A673 (cell line): ENCODE data around the gene RAP1GAP2. TPM values are rescaled to one million over a fixed set of nuclear protein-coding genes. Genes with fewer than 3 reads are reported as not detected.

Experiments
- BruUV-seq: library from RNA; stranded (reverse); fragments of 400-500 nt; replicated peaks from 2 replicates; lab custom pipeline; 2021; lab: Mats Ljungman, UMichigan
- CTCF ChIA-PET: fragments of 300-600 bp; sonication (Branson Sonifier 250); formaldehyde crosslinking; loops from one replicate; lab custom pipeline; 2022; ENCODE audit warnings: antibody characterized with exemption; lab: Charles Lee
- POLR2A ChIA-PET: fragments of 300-600 bp; sonication (Branson Sonifier 250); formaldehyde crosslinking; loops from one replicate; lab custom pipeline; 2022; ENCODE audit warnings: antibody characterized with exemption; ENCODE audit not compliant: low non-redundant PET; lab: Charles Lee
- DNase-seq: peaks from one replicate; pipeline ENCODE4 v3.0.0-alpha.2; 2015; ENCODE audit warnings: low spot score
- H3K27ac ChIP-seq: fragments of 200-600 bp; sonication (generic); 2 replicates; pipeline ENCODE4 v1.5.1; 2016; ENCODE audit warnings: mixed run types, low read depth, mild to moderate bottlenecking, mixed read lengths, antibody characterized with exemption, low read length; ENCODE audit not compliant: poor library complexity, severe bottlenecking
- H3K27me3 ChIP-seq: fragments of 200-600 bp; sonication (generic); replicated peaks from 2 replicates; pipeline ENCODE4 v1.6.1; 2017; ENCODE audit warnings: mixed run types, low read depth, mild to moderate bottlenecking, mixed read lengths, antibody characterized with exemption, low read length; ENCODE audit not compliant: insufficient read depth, poor library complexity
- H3K36me3 ChIP-seq: fragments of 200-600 bp; sonication (generic); 2 replicates; pipeline ENCODE4 v1.6.1; 2016; ENCODE audit warnings: mixed run types, mild to moderate bottlenecking, mixed read lengths, antibody characterized with exemption, low read length; ENCODE audit not compliant: insufficient read depth, poor library complexity, severe bottlenecking
- H3K4me1 ChIP-seq: fragments of 200-600 bp; sonication (generic); 2 replicates; pipeline ENCODE4 v1.6.1; 2017; ENCODE audit warnings: mixed run types, mild to moderate bottlenecking, mixed read lengths, antibody characterized with exemption, low read length; ENCODE audit not compliant: insufficient read depth, poor library complexity, severe bottlenecking
- H3K4me3 ChIP-seq: fragments of 200-600 bp; sonication (generic); 2 replicates; pipeline ENCODE4 v1.5.1; 2016; ENCODE audit warnings: low read depth, mixed run types, mild to moderate bottlenecking, mixed read lengths, low read length; ENCODE audit not compliant: poor library complexity, severe bottlenecking
- H3K9me3 ChIP-seq: fragments of 200-600 bp; sonication (generic); 2 replicates; pipeline ENCODE4 v1.6.1; 2016; ENCODE audit warnings: mixed run types, low read depth, mild to moderate bottlenecking, mixed read lengths, antibody characterized with exemption, low read length; ENCODE audit not compliant: poor library complexity, severe bottlenecking
- CTCF ChIP-seq: fragments of 300-800, 200-600 bp; sonication (generic); conservative IDR thresholded peaks from 2 replicates; pipeline ENCODE4 v1.5.1; 2017; ENCODE audit warnings: low read depth, mild to moderate bottlenecking, antibody characterized with exemption, low read length, moderate library complexity, mixed read lengths
- EZH2 ChIP-seq: fragments of 200-600 bp; sonication (generic); IDR thresholded peaks from 2 replicates; pipeline ENCODE4 v1.6.1; 2017; ENCODE audit warnings: borderline replicate concordance, low read depth, mild to moderate bottlenecking, mixed read lengths, antibody characterized with exemption, low read length; ENCODE audit not compliant: poor library complexity, severe bottlenecking
- intact Hi-C: fragments of 100-400 bp; cut with micrococcal nuclease; formaldehyde crosslinking; loops from one replicate; pipeline ENCODE4 v1.10.0; 2022; ENCODE audit not compliant: unreplicated experiment
- total RNA-seq: library from RNA; stranded (reverse); gene quantifications from 2 replicates; pipeline ENCODE4 v1.2.3, GENCODE V29; 2021

RAP1GAP2 gene
- total RNA-seq, 1 experiment from 2014 or later = 0.06 TPM

GRCh38 chr17:3026856-3027751, 230.9 kb downstream of the RAP1GAP2 start:
- intact Hi-C loops = no loop called here
- peaks cover 13% of the 10 kb centered on the region for H3K9me3 ChIP-seq
- no peaks in the 10 kb centered on the region for H3K4me1 ChIP-seq
- H3K4me3 ChIP-seq = no peak overlapping the region
- no TSS peak for BruUV-seq
- no peak for DNase-seq
- H3K27me3 ChIP-seq = no peaks in the 10 kb centered on the region
- TF ChIP-seq EZH2 (no peak), CTCF (no peak)
- ChIA-PET POLR2A (no interaction called here), CTCF (no interaction called here)
- H3K36me3 ChIP-seq = no peaks in the 10 kb centered on the region
- H3K27ac ChIP-seq = no peak overlapping the region

GRCh38 chr17:3027786-3028532, 231.7 kb downstream of the RAP1GAP2 start:
- intact Hi-C loops = no loop called here
- Histone ChIP-seq H3K4me3 (no peak overlapping the region), H3K27me3 (no peaks in the 10 kb centered on the region), H3K9me3 (peaks cover 8% of the 10 kb centered on the region), H3K36me3 (no peaks in the 10 kb centered on the region), H3K4me1 (no peaks in the 10 kb centered on the region), H3K27ac (no peak overlapping the region)
- no peak for TF ChIP-seq EZH2
- TF ChIP-seq CTCF = no peak
- POLR2A ChIA-PET = no interaction called here
- CTCF ChIA-PET = no interaction called here
- DNase-seq = no peak
- BruUV-seq = no TSS peak

- Histone ChIP-seq H3K9me3 (no peaks in the 10 kb centered on the region), H3K27me3 (no peaks in the 10 kb centered on the region), H3K4me3 (no peak overlapping the region), H3K4me1 (no peaks in the 10 kb centered on the region), H3K27ac (no peak overlapping the region), H3K36me3 (no peaks in the 10 kb centered on the region)
- DNase-seq = no peak
- intact Hi-C loops = no loop called here
- ChIA-PET POLR2A (no interaction called here), CTCF (no interaction called here)
- TF ChIP-seq CTCF = no peak
- no peak for TF ChIP-seq EZH2
- BruUV-seq = no TSS peak
Observed at GRCh38 chr17:3029213-3029913, 233.1 kb downstream of the RAP1GAP2 start.
